Activated CD4-positive, CD25-positive, alpha-beta regulatory T cell (primary cell): ENCODE data around the gene RNF181.
"Not testable (repeated sequence)": the region's sequence is repeated elsewhere in the genome, so short reads cannot be mapped to it uniquely, and the experiment has no call there.

Experiments used
- DNase-seq, 4 experiments: peaks; one replicate each; lab custom pipeline; 2025; lab: John Stamatoyannopoulos, UW

Gene RNF181

DNA sequence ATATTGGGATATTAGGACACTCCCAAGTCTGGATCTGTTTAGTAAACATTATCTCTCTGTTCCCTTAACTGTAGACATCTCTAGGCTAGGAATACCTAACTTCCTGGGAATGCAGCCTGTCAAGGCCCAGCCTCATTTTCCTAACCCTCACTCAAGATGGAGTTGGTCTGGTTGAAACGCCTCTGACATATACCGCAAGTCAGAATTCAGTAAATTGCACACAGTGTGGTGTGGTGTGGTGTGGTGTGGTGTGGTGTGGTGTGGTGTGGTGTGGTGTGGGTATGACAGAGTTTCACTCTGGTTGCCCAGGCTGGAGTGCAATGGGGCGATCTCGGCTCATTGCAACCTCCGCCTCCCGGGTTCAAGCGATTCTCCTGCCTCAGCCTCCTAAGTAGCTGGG is 19.2 kb downstream of the RNF181 start:
- DNase-seq: not testable (repeated sequence)

DNA sequence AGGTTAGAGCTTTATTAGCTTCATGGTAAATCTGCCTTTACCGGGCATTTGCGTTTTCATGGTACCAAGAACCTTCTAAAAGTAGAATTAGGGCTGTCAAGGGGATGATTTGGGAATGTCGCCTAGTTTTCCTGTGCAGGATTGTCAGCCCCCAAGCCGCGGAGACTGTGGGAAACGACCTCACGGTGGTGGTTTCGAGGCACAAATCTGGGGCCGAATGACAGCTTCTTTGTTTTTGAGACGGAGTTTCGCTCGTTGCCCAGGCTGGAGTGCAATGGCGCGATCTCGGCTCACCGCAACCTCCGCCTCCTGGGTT is 19.8 kb downstream of the RNF181 start:
- no peak for DNase-seq

DNA sequence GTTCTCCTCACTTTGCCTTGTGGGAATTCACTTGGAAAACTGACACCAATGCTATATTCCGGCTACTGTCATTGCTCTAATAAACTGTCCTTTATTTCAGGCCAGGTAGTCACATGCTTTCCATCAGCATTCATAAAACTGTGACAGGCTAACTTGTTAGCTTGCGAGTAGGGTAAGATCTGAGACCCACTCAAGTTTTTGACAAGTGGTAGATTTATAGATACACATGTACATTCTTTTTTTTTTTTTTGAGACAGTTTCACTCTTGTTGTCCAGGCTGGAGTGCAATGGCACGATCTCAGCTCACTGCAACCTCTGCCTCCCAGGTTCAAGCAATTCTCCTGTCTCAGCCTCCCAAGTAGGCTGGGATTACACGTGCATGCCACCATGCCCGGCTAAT is 22.2 kb downstream of the RNF181 start:
- DNase-seq: not testable (repeated sequence)

DNA sequence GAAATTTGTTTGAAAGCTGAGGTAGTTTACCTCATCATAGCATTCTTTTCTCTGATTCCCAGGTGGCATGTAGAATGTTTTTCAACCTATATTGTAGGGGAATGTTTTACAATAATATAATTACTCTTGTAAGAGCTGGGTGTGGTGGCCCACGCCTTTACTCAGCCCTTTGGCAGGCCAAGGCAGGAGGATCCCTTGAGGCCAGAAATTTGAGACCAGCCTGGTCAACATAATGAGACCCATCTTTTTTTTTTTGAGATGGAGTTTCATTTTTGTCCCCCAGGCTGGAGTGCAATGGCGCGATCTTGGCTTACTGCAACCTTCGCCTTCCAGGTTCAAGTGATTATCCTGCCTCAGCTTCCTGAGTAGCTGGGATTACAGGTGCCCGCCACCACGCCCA is 24.1 kb downstream of the RNF181 start:
- DNase-seq: no peak

DNA sequence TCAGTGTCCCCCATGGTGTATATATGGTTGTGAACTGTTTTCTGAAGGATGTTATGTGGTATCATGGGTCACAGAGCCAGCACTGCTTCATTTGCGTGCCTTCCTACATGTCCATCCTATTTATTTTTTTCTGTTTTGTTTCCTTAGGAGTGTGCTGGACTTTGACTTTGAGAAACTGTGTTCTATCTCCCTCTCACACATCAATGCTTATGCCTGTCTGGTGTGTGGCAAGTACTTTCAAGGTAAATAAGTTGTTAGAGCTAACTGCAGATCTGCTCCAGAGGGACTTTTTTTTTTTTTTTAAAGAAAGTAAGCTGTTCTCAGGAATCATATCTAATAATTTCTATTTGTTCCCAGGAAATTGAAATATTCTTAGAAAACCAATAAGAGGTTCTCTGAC is 25.8 kb downstream of the RNF181 start:
- no peak for DNase-seq

DNA sequence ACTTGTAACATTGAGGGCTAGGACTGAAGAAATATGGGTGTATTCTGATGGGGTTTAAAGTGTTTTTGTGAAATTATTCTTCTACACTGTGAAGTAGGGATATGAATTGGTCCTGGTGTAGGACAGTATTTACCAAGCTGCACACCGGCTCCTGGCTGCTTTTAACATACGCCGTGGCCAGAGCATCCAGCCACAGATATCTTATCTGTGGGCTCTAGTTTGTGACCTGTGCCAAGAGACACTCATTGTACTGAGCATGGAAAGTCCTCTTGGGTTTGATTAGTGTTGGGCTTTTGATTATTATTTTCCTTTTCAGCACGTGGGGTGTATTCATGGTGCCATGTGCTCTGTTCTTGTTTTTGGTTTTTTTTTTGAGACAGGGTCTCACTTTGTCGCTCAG is 28.4 kb downstream of the RNF181 start:
- no peak for DNase-seq

DNA sequence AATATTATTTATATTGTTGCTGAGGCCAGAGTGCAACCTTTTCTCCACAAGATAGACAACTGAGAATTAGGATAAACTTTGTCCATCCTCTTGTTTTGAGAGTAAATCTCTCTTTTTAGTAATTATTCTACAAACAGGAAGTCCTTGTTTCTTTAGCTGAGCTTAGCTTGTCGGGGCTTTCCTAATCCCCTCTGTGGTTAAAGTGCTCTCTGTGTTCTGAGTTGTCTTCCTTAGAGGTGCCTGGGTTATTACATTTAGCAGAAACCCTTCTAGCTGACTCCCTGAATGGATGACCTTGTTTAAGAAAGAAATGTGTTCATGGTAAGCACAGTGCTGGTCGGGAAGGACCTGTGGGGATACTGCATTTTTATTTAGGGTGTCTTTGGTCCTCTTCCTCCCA is 33.1 kb downstream of the RNF181 start:
- no peak for DNase-seq

DNA sequence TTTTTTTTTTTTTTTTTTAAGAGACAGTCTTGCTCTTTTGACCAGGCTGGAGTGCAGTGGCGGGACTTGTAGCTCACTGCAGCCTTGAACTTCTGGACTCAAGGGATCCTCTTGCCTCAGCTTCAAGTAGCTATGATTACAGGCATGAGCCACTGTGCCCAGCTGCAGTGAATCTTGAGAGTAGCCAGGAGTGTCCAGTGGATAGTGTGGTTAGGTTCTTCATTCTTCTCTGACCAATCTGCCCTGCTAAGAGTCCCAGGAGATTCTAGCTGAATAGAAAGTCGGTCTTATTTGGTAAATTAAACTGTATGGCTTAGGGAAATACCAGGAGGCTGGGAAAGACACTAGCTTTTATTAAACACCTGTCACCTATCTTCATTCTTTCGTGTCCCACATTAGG is 35.8 kb downstream of the RNF181 start:
- no peak for DNase-seq

DNA sequence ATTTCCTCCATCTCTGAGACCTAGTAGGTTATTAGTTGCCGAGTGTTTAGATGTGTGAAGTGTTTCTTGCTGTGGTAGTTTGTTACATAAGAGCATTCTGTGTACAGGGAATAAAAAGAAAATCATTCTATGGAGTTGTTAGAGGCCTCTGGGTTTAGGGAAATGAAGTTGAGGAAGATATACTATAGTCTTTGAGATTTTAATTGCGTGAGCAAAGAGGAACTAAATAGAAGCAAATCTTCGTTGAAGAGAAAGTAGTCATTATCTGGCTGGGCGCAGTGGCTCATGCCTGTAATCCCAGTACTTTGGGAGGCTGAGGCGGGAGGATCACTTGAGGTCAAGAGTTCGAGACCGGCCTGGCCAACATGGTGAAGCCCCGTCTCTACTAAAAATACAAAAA is 39.5 kb downstream of the RNF181 start:
- no peak for DNase-seq

DNA sequence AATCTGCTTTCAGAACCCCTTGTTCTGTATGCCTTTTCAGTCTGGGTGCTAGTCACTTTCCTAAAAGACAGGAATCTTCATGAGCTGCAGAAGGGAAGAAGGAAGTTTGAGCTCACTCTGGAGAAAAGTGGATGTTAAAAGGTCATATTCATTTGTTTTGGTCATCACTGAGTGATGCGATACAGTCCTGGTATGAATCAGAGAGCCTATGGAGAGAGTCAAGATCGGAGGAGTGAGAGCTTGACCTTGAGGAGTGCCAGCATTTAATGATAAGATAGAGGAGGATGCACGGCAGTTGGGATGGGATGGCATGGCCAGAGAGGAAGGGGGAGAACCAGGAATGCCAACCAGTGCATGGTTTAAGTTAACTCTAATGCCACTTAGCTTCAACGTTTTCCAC is 40.1 kb downstream of the RNF181 start:
- DNase-seq: no peak

DNA sequence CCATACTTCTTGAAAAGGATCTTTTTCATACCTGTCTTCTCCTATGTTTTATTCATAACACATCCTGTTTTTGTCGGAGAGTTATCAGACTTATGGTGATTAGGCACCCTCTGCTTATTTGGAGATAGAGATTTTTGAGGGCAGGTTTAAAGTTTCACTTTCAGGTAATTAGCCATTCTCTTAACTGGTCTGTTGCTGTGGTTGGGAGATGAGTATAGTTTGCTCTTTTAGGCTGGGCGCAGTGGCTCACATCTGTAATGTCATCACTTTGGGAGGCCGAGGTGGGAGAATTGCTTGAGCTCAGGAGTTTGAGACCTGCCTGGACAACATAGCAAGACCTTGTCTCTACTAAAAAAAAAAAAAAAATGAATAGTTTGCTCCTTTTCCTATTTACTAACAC is 47.2 kb downstream of the RNF181 start:
- DNase-seq: no peak

DNA sequence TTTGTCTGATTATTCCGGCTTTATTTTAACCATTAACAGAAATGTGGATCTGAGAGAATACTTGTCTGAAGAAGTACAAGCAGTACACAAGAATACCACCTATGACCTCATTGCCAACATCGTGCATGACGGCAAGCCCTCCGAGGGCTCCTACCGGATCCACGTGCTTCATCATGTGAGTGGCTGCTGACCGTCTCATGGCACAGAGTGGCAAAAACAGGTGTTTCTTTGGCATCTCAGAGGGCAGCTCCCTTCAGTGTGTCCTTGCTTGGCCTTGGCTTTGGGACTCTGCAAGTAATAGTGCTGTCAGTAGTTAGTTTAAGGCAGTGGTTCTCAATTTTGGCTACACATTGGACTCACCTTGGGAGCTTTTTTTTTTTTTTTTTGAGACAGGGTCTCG is 49.4 kb downstream of the RNF181 start:
- no peak for DNase-seq

DNA sequence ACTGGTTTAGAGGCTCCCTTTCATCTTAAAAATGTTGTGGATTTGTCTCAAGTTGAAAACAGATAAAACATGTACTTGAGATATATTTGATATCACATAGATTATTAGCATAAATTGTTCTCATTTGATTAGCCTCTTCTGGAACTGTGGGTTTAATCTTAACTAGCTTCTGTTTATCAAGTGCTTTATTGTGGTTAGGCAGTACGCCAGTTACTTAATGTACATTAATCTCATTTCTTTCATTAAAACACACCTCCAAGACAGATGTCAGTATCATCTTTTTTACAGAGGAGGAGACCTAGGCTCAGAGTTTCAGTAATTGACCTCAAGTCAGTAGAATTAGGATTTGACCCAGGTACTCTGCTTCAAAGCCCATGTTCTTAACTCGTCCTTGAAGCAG is 50.6 kb downstream of the RNF181 start:
- no peak for DNase-seq
